Gastroesophageal sphincter (tissue), 3 donors: ENCODE data around the gene TWIST2.

Experiments
- EP300 ChIP-seq: sonication (generic); formaldehyde crosslinking; IDR thresholded peaks from one replicate; pipeline ENCODE4 v1.6.1; 2017; ENCODE audit warnings: antibody characterized with exemption, mild to moderate bottlenecking
- POLR2AphosphoS5 ChIP-seq: sonication (generic); formaldehyde crosslinking; IDR thresholded peaks from one replicate; pipeline ENCODE4 v1.6.1; 2017; ENCODE audit warnings: antibody characterized with exemption
- TF ChIP-seq, protein P1 (sequence below), 4 experiments: fragments of 200-600 bp in 2 of 4; fragments of 450-650 bp in 2 of 4; sonication (generic) in 1 of 4; IDR thresholded peaks; one replicate each; pipeline ENCODE4 v1.5.1; 2017 to 2019; ENCODE audit warnings: antibody characterized with exemption in 4 of 4, mild to moderate bottlenecking in 2 of 4, moderate library complexity in 2 of 4

DNA sequence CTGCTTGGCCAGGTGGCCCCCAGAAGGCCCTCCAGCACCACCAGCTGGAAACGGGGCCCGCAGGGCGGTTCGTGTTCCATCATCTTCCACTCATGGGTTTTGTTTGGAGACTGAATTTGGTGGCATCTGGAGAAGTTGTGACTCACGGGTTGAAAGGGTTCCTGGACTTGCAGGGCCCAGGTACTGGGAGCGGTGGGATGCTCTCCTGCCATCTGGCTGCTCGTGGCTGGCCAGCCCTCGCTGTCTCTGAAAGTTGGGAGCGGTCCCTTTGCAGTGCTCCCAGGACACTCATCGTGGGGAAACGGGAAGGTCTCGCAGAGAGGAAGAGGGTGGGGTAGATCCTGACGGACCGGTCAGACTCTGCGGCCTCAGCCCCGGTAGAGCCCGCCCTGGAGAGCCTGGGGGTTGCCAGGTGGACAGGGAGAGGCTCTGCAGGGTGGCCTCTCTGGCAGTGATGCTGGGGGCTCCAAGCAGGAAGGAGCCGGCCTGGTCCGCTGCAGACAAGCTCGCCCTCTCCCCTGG is 47.5 kb downstream of the TWIST2 start:
- TF ChIP-seq POLR2AphosphoS5 (no peak), EP300 (no peak)
- TF ChIP-seq, protein P1, sequence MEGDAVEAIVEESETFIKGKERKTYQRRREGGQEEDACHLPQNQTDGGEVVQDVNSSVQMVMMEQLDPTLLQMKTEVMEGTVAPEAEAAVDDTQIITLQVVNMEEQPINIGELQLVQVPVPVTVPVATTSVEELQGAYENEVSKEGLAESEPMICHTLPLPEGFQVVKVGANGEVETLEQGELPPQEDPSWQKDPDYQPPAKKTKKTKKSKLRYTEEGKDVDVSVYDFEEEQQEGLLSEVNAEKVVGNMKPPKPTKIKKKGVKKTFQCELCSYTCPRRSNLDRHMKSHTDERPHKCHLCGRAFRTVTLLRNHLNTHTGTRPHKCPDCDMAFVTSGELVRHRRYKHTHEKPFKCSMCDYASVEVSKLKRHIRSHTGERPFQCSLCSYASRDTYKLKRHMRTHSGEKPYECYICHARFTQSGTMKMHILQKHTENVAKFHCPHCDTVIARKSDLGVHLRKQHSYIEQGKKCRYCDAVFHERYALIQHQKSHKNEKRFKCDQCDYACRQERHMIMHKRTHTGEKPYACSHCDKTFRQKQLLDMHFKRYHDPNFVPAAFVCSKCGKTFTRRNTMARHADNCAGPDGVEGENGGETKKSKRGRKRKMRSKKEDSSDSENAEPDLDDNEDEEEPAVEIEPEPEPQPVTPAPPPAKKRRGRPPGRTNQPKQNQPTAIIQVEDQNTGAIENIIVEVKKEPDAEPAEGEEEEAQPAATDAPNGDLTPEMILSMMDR (IDR thresholded peaks at IDR 0.05), result no peak
